DND-41 (cell line): ENCODE results near the gene ARHGAP28.
"Not testable (repeated sequence)": the region's sequence is repeated elsewhere in the genome, so short reads cannot be mapped to it uniquely, and the experiment has no call there.

Experiments used
- ATAC-seq: fragments of 200-7000 bp; cut with Tn5 transposase; 3 replicates; pipeline ENCODE4 v1.9.1; 2021; ENCODE audit warnings: low read depth; ENCODE audit not compliant: insufficient read depth
- DNase-seq: peaks from one replicate; pipeline ENCODE4 v3.0.0-alpha.2; 2020
- H2AFZ ChIP-seq: 2 replicates; pipeline ENCODE4 v1.6.0; 2012; ENCODE audit warnings: low read depth, low read length
- H3K27ac ChIP-seq: 2 replicates; pipeline ENCODE4 v1.5.1; 2012; ENCODE audit warnings: low read length, inconsistent platforms
- H3K27me3 ChIP-seq: fragments of 200-600 bp; sonication (generic); 2 replicates; pipeline ENCODE4 v1.6.0; 2012; ENCODE audit warnings: low read length, mild to moderate bottlenecking, inconsistent platforms; ENCODE audit not compliant: insufficient read depth, poor library complexity
- H3K36me3 ChIP-seq: 2 replicates; pipeline ENCODE4 v1.5.1; 2012; ENCODE audit warnings: low read length, inconsistent platforms; ENCODE audit not compliant: insufficient read depth
- H3K4me1 ChIP-seq: 2 replicates; pipeline ENCODE4 v1.5.1; 2012; ENCODE audit warnings: mild to moderate bottlenecking, low read length; ENCODE audit not compliant: insufficient read depth
- H3K4me2 ChIP-seq: 2 replicates; pipeline ENCODE4 v1.6.0; 2012; ENCODE audit warnings: mild to moderate bottlenecking, moderate library complexity, low read length, inconsistent platforms; ENCODE audit not compliant: insufficient read depth
- H3K4me3 ChIP-seq, 2 experiments: fragments of 200-600 bp in 1 of 2; shearing (Covaris generic) in 1 of 2; 2 replicates each; pipeline ENCODE4 v1.5.1; 2012 to 2016; ENCODE audit warnings: inconsistent platforms in 2 of 2, low read length in 2 of 2, mild to moderate bottlenecking in 2 of 2, low read depth in 1 of 2, moderate library complexity in 1 of 2
- H3K79me2 ChIP-seq: 2 replicates; pipeline ENCODE4 v1.6.0; 2012; ENCODE audit warnings: low read length, inconsistent platforms; ENCODE audit not compliant: insufficient read depth
- H3K9ac ChIP-seq: 2 replicates; pipeline ENCODE4 v1.6.0; 2012; ENCODE audit warnings: low read depth, mild to moderate bottlenecking, inconsistent platforms, low read length, moderate library complexity
- H3K9me3 ChIP-seq: 2 replicates; pipeline ENCODE4 v1.5.1; 2012; ENCODE audit warnings: low read length, moderate library complexity, mild to moderate bottlenecking, inconsistent platforms; ENCODE audit not compliant: insufficient read depth, severe bottlenecking
- H4K20me1 ChIP-seq: 2 replicates; pipeline ENCODE4 v1.6.0; 2012; ENCODE audit warnings: low read length; ENCODE audit not compliant: insufficient read depth
- EZH2 ChIP-seq: IDR thresholded peaks from 3 replicates; pipeline ENCODE4 v1.6.1; 2012; ENCODE audit warnings: borderline replicate concordance, low read depth, mild to moderate bottlenecking, moderate library complexity, low read length, inconsistent platforms; ENCODE audit not compliant: severe bottlenecking
- TF ChIP-seq, protein P1 (sequence below): IDR thresholded peaks from 2 replicates; pipeline ENCODE4 v1.5.1; 2012; ENCODE audit warnings: borderline replicate concordance, low read length, moderate library complexity, mild to moderate bottlenecking; ENCODE audit not compliant: poor library complexity, severe bottlenecking; ENCODE audit errors: extremely low read depth

Gene ARHGAP28

DNA sequence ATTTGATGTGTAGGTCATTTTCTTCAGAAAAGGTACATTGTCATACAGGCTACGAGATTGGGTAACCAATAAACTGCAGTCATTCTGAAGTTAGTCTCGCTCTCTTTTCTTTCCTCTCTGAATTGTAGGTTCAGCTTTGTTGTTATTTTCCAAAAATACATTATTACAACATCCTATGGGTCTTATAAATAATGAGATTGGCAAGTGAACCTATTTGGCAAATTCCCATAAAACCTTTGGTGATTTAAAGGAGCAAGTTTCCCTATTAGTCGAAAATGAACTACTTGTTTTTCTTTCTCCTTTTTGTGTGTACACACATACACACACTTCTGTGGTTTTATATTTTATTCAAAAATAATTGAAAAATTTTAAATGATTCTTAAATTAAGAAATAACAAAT, 67.0 kb downstream of the ARHGAP28 start:
- no peaks in the 10 kb centered on the region for H3K36me3 ChIP-seq
- H3K9ac ChIP-seq, result no peak overlapping the region
- ATAC-seq (no peak), DNase-seq (no peak)
- no peak overlapping the region for H3K4me2 ChIP-seq
- H3K27me3 ChIP-seq, result no peaks in the 10 kb centered on the region
- H3K27ac ChIP-seq, result no peak overlapping the region
- no peaks in the 10 kb centered on the region for H3K9me3 ChIP-seq
- no peak overlapping the region for H3K4me3 ChIP-seq
- no peaks in the 10 kb centered on the region for H4K20me1 ChIP-seq
- no peaks in the 10 kb centered on the region for H3K79me2 ChIP-seq
- no peaks in the 10 kb centered on the region for H3K4me1 ChIP-seq
- TF ChIP-seq EZH2, result no peak
- TF ChIP-seq, protein P1, sequence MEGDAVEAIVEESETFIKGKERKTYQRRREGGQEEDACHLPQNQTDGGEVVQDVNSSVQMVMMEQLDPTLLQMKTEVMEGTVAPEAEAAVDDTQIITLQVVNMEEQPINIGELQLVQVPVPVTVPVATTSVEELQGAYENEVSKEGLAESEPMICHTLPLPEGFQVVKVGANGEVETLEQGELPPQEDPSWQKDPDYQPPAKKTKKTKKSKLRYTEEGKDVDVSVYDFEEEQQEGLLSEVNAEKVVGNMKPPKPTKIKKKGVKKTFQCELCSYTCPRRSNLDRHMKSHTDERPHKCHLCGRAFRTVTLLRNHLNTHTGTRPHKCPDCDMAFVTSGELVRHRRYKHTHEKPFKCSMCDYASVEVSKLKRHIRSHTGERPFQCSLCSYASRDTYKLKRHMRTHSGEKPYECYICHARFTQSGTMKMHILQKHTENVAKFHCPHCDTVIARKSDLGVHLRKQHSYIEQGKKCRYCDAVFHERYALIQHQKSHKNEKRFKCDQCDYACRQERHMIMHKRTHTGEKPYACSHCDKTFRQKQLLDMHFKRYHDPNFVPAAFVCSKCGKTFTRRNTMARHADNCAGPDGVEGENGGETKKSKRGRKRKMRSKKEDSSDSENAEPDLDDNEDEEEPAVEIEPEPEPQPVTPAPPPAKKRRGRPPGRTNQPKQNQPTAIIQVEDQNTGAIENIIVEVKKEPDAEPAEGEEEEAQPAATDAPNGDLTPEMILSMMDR, result no peak
- no peak overlapping the region for H2AFZ ChIP-seq

DNA sequence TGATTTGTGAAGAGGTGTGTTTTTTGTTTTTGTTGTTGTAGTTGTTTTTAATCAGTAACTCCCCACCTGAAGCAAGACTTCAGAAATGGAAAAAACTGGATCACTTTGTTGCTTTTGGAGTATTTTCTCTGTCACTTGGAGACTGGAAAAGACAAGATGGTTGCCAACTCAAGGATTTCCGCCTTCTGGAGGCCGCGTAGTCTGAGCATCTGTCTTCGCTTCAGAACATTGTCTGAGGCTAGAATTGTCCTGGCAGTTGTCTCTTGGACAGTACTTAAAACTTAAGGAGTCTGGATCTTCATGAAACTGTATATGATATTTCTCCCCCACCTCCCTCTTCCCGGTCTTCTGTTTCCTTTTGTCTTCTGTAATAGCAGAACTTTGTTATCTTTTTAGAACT, 67.7 kb downstream of the ARHGAP28 start:
- H3K4me3 ChIP-seq, result no peak overlapping the region
- ATAC-seq, result no peak

DNA sequence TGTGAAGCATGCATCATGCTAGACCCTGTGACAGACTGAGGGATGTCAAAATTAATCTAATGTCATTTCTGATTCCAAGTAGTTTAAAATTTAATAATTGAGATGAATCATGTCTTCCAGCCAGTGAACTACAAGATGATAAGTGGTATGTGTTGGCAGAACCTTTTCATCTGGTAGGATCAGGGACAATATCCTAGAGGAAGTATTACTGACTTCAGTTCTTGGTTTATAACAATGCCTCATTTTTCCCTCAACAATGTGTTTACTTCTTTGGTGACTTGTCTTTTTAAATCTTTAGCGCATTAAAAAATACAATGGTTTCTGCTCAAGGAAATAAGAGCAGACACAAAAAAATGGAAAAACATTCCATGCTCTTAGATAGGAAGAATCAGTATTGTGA, 69.4 kb downstream of the ARHGAP28 start:
- Histone ChIP-seq H2AFZ (no peak overlapping the region), H3K27ac (no peak overlapping the region), H3K27me3 (no peaks in the 10 kb centered on the region), H4K20me1 (no peaks in the 10 kb centered on the region), H3K9ac (no peak overlapping the region), H3K4me2 (no peak overlapping the region), H3K36me3 (no peaks in the 10 kb centered on the region), H3K79me2 (no peaks in the 10 kb centered on the region), H3K4me1 (no peaks in the 10 kb centered on the region), H3K9me3 (no peaks in the 10 kb centered on the region), H3K4me3 (no peak overlapping the region)
- TF ChIP-seq EZH2, result no peak
- TF ChIP-seq, protein P1, result no peak
- ATAC-seq (no peak), DNase-seq (no peak)

More for the DNA sequence above, 67.7 kb downstream of the ARHGAP28 start:
- Histone ChIP-seq H3K4me2 (no peak overlapping the region), H4K20me1 (no peaks in the 10 kb centered on the region), H2AFZ (no peak overlapping the region), H3K36me3 (no peaks in the 10 kb centered on the region), H3K27ac (no peak overlapping the region), H3K79me2 (no peaks in the 10 kb centered on the region), H3K27me3 (no peaks in the 10 kb centered on the region), H3K4me1 (no peaks in the 10 kb centered on the region), H3K9me3 (no peaks in the 10 kb centered on the region), H3K9ac (no peak overlapping the region)
- no peak for TF ChIP-seq EZH2
- TF ChIP-seq, protein P1, result no peak
- DNase-seq, result no peak

DNA sequence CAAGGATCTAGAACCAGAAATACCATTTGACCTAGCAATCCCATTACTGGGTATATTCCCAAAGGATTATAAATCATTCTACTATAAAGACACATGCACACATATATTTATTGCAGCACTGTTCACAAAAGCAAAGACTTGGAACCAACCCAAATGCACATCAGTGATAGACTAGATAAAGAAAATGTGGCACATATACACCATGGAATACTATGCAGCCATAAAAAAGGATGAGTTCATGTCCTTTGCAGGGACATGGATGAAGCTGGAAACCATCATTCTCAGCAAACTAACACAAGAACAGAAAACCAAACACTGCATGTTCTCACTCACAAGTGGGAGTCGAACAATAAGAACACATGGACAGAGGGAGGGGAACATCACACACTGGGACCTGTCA, 70.8 kb downstream of the ARHGAP28 start:
- not testable (repeated sequence) for H2AFZ ChIP-seq, ATAC-seq, H4K20me1 ChIP-seq, H3K36me3 ChIP-seq, H3K9ac ChIP-seq, H3K79me2 ChIP-seq, H3K27ac ChIP-seq, H3K4me2 ChIP-seq, H3K4me3 ChIP-seq, DNase-seq, H3K4me1 ChIP-seq, H3K27me3 ChIP-seq, H3K9me3 ChIP-seq
